ENCODE data around the gene TMEM19.

Gene TMEM19

DNA sequence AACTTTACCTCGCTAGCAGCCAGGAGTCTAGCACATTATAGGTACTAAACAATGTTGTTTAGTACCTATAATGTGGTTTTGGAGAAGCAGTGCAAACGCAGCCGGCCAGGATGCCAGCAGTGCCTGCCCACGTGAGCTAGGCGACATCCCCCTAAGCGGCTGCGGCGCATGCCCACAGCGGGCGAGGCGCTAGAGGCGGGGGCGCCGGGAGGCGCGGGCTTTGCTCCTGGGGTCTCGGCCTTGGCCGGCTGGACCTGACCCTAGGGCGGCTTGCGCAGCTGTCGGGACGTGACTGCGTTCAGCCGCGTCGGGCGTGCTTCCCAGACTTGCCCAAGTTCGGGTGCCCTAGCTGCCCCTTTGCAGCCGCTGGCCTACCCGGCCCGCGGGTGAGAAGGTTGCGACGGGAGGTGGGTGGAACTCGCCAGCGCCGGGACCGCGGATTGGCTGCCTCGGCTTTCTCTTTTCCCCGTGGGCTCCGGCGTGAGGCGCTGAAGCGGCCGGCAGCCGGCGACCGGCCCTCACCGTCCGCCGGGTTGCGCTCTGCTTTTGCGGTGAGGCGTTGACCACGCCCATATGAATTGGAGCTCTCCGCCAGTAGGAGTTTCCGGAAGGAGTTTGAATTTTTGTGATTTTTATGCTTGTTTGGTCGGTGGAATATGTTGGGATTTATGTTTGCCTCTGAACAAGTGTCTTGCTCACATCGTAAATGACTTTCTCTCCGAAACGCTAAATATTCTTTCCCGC, at the start of gene TMEM19:
Gene TMEM19 (plus strand): TSS at position 169 of the 744 bp plus-strand sequence. CDS start 599 bp downstream, outside the sequence.
- peak; percentile 90 for DNase-seq

DNA sequence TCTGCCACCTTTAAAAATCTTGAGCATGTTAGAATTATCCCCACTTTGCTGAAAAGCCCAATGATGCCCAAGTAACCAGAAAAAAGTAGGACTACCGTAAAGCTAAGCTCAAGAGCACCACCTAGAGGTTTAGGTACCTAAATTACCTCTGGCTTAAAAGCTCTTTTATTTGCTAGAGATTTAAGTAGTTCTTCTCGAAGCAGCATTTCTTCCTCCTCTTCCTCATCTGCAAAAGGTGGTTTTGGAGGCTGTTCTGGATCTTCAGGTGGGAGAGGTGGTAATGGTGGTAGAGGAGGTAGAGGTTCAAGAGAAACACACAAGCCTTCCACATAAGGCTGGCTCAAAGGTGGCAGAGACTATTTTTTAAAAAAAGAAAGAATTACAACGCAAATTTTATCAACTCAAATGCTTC, 49.2 kb upstream of the TMEM19 start:
- DNase-seq = no peak

DNA sequence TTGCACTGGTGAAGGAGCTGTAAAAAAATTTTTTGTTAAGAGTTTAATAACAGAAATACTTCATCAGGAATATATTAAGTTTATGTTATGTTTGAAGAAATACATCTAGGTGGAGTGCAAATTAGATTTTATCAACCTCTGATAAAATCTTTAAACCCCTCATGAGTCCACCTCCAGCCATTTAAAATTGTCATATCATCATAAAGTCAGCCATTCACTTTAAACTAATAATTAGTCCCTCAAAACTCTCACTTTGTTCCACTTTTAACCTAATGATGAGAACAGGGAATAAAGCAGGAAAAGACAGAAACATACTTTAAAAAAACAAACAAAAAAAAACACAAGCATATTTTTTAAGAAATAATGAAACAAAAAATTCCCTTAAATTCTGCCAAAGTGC, 47.4 kb upstream of the TMEM19 start:
- no peak for DNase-seq

DNA sequence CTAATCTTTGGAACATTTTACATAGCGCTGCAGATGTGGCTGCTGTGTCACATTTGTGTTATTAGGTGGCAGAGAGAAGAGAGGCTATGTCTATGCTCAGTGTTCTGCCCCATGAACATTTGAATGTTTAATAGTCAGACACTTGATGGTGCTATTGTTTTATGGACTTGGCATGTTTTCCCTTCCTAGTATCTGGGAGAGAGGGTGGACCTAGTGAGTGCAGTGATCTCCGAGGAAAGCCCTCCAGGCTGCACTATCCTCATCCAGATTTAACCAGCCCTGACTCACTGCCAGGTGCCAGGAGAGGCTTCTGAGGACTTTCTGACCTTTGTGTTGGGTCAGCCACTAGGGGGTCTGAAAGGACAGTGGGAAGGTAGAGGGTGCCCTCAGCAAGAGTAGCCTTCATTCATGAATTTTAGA, 46.5 kb upstream of the TMEM19 start:
- no peak for DNase-seq

DNA sequence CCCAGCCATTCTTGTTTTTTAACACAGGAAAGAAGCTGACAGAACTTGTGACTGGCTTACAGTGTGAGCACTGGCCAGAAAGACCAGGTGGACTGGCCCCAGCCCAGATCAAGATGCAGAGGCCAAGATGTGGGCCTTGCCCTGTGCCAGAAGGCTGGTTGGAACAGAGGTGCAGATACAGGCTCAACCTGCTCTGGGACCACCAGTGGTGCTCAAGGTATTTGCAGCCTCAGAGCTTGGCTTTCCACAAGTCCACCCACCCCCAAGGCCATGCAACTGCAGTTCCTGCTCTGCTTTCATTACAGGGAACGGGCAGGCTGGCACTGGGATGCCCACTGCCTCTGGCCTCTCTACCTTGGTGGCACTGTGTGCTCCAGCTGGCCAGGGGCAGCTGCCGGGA, 45.6 kb upstream of the TMEM19 start:
- DNase-seq = no peak

DNA sequence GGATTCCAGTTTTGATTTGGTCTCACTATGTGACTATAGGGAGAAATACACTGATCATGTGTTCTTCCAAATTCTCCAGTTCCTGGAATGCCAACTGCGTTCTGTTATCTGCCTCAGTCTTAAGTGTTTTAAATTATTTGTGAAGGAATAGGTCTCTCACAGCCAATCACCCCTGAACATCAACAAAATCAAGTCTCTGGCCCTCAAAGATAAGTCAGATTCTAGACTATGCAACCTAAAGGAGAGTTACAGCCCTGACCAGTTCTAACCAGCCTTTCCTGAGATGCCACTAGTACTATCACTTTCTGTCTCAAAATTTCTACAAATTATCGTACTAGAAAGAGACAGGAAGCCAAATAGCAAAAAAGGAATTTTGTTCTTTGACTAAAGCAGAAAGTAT, 44.5 kb upstream of the TMEM19 start:
- no peak for DNase-seq

DNA sequence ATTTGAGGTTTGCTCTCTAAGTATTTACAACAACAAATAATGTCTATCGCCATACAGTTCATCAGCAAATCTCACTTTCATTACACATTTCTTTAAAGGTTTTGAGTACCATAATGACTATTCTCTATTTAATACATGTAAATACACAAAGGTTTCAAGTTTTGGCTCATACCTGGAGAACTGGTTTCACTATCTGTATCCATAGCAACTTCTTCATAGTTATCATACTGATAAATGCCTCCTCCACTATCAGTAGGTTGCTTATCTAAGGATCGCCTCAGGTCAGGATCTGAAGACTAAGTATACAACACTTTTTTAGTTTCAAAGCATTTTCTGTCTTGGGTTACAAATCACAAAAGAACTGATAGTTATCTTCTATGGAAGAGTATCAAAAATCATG, 43.6 kb upstream of the TMEM19 start:
- DNase-seq = no peak

DNA sequence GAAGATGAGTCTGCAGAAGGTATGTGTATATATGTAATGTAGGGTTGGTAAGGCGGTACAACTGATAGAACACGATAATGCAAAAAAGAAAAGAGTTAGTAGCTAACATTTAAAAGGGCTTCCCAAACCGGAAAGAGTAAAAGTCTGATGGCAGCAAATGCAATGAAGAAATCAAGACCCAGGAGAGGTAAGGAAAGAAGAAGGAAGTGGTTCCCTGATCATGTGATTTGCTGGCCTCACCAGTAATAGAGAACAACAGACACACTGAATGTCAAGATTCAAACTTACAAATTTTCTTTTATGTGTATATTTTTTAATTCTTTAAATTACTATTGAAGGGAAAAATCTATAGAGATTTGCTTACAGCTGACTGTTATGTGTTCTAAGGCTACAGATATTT, 40.6 kb upstream of the TMEM19 start:
- no peak for DNase-seq

DNA sequence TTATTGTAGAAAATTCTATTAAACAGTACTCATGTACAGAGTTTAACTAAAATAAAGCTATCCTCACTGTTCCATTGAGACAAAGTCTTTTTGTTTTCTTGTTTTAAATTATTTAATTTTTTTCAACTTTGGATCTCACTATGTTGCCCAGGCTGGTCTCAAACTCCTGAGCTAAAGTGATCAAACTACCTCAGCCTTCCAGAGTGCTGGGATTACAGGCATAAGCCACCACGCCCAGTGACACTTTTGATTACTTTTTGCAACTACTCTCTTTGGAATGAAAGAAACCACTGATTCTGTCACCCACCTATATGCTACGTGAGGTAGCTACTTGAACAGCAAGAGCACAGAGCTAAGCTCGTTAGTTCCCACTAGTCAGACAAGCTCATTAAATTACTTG, 39.4 kb upstream of the TMEM19 start:
- no peak for DNase-seq

DNA sequence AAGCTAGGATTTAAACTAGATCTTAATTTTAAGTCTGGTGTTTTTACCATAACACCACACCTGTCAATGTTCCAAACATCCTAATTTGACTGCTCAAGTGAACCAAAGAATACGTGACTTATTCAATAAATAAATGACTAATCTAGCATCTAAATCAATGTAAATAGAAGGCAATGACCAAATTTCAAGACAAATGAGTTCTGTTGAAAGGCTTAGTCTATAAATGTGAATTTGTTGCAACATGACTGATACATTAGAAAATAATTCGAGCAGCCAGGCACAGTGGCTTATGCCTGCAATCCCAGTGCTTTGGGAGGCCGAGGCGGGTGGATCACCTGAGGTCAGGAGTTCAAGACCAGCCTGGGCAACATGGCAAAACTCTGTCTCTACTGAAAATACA, 37.3 kb upstream of the TMEM19 start:
- DNase-seq = no peak

DNA sequence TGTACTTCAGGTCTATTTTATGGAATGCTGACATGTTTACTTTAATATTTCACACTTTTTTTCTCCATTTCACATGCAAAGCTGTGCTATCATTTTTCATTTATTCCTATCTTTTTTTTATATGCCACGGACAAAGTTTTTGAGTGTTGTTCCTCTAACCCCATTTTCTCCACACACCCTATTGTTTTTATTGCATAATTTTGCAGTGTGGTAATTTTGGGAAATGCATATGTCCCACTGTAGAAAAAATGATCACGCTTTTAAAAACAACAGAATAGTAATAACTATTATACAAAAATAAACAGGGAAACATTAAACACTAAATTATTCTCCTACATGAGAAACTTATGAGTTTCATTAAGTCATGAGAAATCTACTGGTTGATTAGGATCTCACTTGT, 36.5 kb upstream of the TMEM19 start:
- DNase-seq = no peak

DNA sequence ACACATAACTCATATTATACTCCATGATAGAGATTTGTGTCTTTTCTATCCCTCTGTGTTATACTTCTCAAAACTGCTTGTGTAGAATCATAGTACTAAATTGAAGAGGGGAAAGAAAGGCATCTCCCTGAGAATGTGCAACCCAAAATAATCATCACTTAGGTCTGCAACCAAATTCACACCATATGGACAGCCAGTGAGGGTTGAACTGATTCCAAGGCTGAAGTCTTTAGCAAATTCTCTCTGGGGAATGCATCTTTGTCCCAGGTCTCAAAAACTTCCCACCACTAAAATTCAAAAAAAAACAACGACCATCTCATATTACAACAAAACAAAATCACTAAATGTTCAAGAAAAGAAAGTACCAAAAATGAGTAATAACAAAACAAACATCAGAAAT, 33.2 kb upstream of the TMEM19 start:
- DNase-seq = no peak

DNA sequence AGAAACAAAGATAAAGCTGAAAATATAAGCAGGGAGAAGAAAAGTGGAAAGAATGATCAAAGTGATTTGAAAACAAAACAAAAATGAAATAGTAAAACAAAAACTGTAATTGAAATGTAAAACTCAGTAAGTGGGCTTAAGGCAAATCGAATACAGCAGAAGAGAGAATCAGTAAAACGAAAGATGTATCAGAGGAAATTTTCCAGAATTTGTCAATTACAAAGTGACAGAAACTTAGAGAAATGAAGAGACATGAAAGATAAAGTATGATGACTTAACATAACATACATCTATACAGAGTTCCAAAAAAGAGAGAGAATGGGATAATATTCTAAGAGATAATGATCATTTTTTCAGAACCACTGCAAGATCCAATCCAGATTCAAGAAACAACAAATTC, 32.7 kb upstream of the TMEM19 start:
- DNase-seq = no peak

DNA sequence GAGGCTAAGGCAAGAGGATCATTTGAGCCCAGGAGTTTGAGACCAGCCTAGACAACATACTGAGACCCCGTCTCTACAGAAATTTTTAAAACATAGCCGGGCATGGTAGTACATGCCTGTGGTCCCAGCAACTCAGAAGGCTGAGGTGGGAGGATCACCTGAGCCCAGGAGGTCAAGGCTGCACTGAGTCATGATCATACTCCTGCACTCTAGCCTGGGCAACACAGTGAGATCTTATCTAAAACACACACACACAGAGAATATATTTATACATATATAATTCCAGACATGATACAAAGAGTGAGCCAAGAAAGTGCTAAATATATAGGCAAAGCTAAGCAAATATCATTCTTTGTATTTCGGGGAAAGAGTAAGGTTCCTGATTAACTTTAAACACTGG, 31.7 kb upstream of the TMEM19 start:
- DNase-seq = no peak

DNA sequence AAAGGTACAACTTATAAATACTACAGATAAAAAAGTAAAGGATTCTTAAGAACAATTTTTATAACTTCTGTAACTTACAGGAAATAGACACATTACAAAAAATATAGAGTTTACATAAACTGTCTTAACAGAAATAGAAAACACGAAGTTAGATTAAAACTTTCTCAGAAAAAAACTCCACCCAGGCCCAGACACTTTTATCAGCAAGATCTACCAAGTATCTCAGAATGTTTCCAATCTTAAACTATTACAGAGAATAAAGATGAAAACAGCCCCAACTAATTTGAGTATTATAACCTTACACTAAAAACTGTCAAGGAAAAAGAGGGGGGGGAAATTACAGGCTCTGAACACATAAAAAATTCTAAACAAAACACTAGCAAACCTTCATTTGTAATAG, 30.4 kb upstream of the TMEM19 start:
- no peak for DNase-seq

DNA sequence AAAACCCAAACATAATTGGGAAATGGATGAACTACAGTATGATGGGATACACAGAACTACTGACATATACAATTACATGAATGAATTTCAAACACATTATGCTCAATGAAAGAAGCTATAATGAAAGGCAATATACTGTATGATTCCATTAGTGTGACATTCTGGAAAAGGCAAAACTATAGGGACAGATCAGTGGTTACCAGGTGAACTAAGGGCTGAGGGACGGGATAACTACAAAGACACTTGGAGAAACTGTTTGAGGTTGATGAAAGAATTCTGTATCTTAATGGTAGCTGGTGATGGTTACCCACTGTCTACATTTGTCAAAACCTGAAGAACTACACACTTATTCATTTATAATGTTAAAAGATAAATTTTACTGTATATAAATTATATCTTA, 30.0 kb upstream of the TMEM19 start:
- no peak for DNase-seq

DNA sequence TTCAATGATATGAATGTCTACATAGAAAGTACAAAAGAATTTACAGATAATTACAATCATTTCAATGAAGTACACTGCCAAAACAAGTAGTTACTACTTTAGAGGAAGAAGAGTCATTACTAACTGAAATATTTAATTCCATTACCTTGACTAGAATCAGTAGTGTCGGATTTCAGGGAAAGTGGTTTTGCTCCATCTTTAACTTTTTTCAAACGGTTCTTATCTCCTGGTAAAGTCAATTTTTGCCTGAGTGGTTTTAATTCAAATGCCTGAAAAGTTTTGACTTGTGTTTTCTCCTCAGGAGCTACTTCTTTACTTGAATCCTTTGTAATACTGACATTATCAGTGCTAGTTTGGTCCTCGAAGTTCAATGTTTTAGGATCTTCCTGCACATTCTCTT, 29.1 kb upstream of the TMEM19 start:
- DNase-seq = no peak

DNA sequence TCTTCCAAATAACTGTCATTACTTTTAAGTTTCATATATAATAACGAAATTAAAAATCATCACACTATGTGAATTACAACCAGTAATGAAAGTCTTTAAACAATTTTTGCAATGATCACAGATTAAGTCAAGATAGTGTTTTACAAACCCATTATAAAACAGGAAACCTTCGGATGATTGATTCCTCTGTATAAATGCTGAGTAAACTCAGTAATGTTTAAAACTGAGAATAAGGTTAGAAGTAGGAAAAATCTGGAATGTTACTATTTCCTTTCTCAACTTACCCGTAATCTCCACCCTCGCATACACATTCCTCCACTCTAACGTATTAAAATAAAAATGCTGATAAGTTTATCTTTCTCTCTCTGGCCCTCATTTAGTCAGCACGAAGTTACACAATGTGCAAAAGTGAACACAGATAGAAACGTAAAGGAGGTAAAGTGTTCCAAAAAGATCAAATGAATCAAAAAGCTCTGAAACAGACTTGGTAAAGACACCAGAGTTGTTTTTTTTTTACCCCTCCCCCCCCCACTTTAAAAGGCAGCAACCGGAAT, 23.8 kb upstream of the TMEM19 start:
- DNase-seq = no peak

DNA sequence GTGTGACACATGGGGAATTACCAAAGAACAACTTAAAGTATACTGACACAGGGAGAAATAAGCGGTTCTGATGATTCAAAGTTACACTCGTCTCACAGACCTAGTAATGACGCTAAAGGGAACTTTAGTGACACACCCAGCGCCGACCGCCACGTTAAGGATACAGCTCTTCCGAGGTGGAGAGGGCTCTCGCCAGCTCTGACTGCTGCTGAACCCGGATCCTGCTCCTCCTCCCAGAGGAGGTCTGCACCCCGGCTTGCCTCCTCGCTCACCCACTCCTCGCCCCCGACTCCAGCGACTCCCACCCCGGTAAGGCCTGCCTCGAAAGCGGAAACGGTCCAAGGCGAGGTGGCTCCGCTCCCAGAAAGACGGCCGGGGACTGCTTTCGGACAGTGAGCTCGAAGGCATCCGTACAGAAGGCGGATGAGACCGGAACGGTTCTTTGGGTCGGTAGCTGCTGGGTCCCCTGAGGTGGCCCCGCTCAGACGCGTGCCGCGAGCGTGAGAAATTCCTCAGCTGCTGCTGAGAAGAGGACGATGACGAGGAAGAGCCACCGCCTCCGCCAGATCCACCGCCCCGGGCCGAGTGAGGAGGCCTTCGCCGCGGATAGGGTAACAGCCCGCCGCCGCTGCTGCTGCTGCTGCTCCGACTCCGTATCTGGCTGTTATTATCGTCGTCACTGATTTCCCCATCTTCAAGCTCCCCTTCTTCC, 22.9 kb upstream of the TMEM19 start:
- DNase-seq = peak; percentile 87

DNA sequence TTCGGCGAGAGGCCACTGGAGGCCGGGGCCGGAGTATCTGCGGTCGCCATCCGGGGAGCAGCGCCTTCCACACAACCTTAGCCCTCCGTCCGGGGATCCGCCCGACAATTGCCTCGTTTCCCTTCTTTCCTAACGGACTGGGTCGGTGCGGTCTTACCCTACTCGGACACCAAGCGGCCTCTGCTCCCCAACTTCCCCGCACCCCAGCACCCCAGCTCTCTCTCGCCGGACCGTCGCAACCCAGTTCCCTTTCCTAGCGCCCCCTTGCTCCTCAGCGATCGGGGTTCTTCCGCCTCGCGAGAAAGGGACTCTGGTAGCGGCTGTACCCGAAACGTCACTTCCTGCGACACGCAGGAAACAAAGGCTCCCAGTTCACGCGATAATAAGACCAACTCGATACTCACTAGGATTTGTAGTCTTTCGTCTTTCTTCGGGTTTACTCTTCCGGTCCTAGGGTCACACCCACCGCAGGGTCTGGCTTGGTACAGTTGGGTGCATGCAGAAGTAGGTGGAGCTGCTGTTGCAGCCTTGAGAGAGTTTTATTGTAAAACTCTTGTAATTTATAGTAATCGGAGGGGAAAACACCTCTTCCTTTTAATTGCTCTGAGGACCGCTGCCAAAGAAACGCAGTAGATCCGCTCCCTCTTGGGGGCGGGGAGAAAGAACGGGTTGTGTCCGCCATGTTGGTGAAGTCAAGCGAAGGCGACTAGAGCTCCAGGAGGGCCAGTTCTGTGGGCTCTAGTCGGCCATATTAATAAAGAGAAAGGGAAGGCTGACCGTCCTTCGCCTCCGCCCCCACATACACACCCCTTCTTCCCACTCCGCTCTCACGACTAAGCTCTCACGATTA, 22.1 kb upstream of the TMEM19 start, which contains the start of the genes THAP2 and ZFC3H1:
Gene THAP2 (plus strand): TSS at position 741 of the 850 bp plus-strand sequence. CDS start 209 bp downstream, outside the sequence.
Gene ZFC3H1 (minus strand): TSS at position 288 of the 850 bp plus-strand sequence. CDS start 238 bp downstream, at position 50.
- DNase-seq = peak; percentile 90

DNA sequence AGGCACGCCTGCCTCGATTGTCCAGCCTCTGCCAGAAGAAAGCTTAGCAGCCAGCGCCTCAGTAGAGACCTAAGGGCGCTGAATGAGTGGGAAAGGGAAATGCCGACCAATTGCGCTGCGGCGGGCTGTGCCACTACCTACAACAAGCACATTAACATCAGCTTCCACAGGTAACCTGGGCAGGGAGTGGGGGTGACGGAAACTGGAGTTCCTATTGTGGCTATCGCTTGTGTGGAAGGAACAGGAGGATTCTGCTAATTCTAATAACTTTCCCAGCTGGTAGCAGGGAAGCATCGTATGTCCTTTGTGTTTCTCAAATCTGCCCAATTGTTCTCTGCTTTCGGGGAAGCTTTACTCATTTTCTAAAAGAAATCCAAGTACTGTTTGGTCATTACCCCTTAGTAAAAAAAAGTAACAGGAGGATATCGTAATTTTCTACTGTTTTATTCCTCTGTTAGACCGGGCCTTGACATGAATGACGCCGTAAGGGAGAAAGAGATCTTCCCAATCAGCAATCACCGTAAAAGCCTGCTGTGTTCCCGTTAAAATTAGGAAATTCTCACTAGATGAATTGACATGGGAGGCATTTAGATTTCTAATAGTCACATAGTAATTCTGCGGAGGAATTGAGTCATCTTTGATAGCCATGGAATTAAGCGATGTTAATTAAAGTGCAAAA, 21.3 kb upstream of the TMEM19 start:
- no peak for DNase-seq

DNA sequence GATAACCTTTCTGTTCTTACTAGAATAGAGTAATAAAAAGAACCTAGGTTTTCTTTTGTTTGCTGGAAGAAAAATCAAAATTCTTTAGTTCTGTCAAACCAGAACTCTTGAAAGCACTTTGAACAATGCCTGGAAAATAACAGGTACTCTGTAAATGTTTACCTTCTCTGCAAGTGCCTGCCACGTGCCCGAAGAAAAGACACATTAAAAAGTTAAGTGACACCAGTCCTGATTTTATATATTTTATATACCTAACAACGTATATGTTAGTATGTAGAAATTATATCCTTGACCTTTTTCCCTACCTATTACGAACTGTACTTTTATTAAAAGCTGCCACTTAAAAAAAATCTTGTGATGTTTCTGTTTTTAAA, 20.8 kb upstream of the TMEM19 start:
- no peak for DNase-seq

DNA sequence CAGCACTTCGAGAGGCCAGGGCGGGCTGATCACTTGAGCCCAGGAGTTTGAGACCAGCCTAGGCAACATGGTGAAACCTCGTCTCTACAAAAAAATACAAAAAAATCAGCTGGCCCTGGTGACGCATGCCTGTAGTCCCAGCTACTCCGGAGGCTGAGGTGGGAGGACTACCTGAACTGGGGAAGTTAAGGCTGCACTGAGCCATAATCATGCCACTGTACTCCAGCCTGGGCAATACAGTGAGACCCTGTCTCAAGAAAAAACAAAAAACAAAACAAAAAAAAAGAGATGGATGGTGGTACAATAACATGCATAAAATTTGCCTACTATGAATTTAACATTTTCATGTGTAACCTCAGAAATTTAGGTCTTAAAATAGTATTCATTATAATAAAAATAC, 19.6 kb upstream of the TMEM19 start:
- DNase-seq = no peak
